Natural killer cell treated with Interleukin-12 subunit alpha and Interleukin-12 subunit beta and Interleukin-15 and Interleukin-18, amount 100 ng/mL, for 72 hours (primary cell): ENCODE results near the gene HTRA2. TPM values are rescaled to one million over a fixed set of nuclear protein-coding genes. Genes with fewer than 3 reads are reported as not detected.
"Not testable (repeated sequence)": the region's sequence is repeated elsewhere in the genome, so short reads cannot be mapped to it uniquely, and the experiment has no call there.

Source experiments
- ATAC-seq, 2 donors: fragments of 150-1000 bp; cut with Tn5 transposase in 1 of 2; sonication (Bioruptor Pico), chemical (Tn5 transposase) in 1 of 2; 2 replicates each; pipeline ENCODE4 v1.10.0; 2021
- DNase-seq: peaks from one replicate; pipeline ENCODE4 v3.0.0; 2022; ENCODE audit warnings: low spot score
- H3K27ac Mint-ChIP-seq, 2 donors: 1 replicate in 1 of 2; 2 replicates in 1 of 2; pipeline ENCODE4 v1.8.0; 2022; ENCODE audit warnings: mixed read lengths in 2 of 2, mild to moderate bottlenecking in 1 of 2, moderate library complexity in 1 of 2
- H3K27me3 Mint-ChIP-seq, 2 donors: 1 replicate in 1 of 2; 2 replicates in 1 of 2; pipeline ENCODE4 v1.8.0; 2022; ENCODE audit warnings: mixed read lengths in 2 of 2
- H3K36me3 Mint-ChIP-seq: one replicate; pipeline ENCODE4 v1.8.0; 2022; ENCODE audit warnings: mixed read lengths
- H3K4me1 Mint-ChIP-seq, 2 donors: 1 replicate in 1 of 2; 2 replicates in 1 of 2; pipeline ENCODE4 v1.8.0; 2022; ENCODE audit warnings: low read depth in 2 of 2, mixed read lengths in 2 of 2, mild to moderate bottlenecking in 1 of 2
- H3K4me3 Mint-ChIP-seq: one replicate; pipeline ENCODE4 v1.8.0; 2022; ENCODE audit warnings: mixed read lengths
- H3K9me3 Mint-ChIP-seq: 2 replicates; pipeline ENCODE4 v1.8.0; 2022; ENCODE audit warnings: mixed read lengths
- total RNA-seq, 2 donors: library from RNA; stranded (reverse); gene quantifications; one replicate each; pipeline ENCODE4 v1.2.3, GENCODE V29; 2022

HTRA2 gene
- total RNA-seq, 2 donors from 2014 or later = 93.1 to 100 TPM

GRCh38 chr2:74560591-74560990 lies 30.9 kb downstream of the HTRA2 start:
- no peak overlapping the region for H3K4me3 Mint-ChIP-seq
- H3K36me3 Mint-ChIP-seq = no peaks in the 10 kb centered on the region
- no peak for DNase-seq
- no peaks in the 10 kb centered on the region for H3K9me3 Mint-ChIP-seq
- peak in 1 of 2 donors; percentile 7 for ATAC-seq
- peak overlapping the region in 1 of 2 donors; percentile 53 for H3K27ac Mint-ChIP-seq
- peaks cover 0 to 17% of the 10 kb centered on the region in 2 donors for H3K4me1 Mint-ChIP-seq
- peaks cover 17 to 22% of the 10 kb centered on the region in 2 donors for H3K27me3 Mint-ChIP-seq

- not testable (repeated sequence) for DNase-seq, H3K9me3 Mint-ChIP-seq, H3K4me3 Mint-ChIP-seq, H3K36me3 Mint-ChIP-seq, ATAC-seq, H3K27ac Mint-ChIP-seq
- Mint-ChIP-seq H3K4me1 (peaks cover 2 to 17% of the 10 kb centered on the region in 2 donors), H3K27me3 (peaks cover 21 to 26% of the 10 kb centered on the region in 2 donors)
Measured at GRCh38 chr2:74561022-74561421, 31.3 kb downstream of the HTRA2 start.

GRCh38 chr2:74562126-74562775 lies 32.5 kb downstream of the HTRA2 start:
- DNase-seq = no peak
- H3K9me3 Mint-ChIP-seq = no peaks in the 10 kb centered on the region
- H3K27ac Mint-ChIP-seq = peak overlapping the region in 1 of 2 donors; percentile 5
- H3K4me3 Mint-ChIP-seq = no peak overlapping the region
- peak in 1 of 2 donors; percentile 50 for ATAC-seq
- no peaks in the 10 kb centered on the region for H3K36me3 Mint-ChIP-seq
- H3K4me1 Mint-ChIP-seq = peaks cover 10 to 19% of the 10 kb centered on the region in 2 donors
- peaks cover 26 to 30% of the 10 kb centered on the region in 2 donors for H3K27me3 Mint-ChIP-seq

GRCh38 chr2:74564222-74564621 lies 34.5 kb downstream of the HTRA2 start:
- Mint-ChIP-seq H3K4me1 (peaks cover 10 to 19% of the 10 kb centered on the region in 2 donors), H3K36me3 (no peaks in the 10 kb centered on the region), H3K27me3 (peaks cover 35 to 36% of the 10 kb centered on the region in 2 donors), H3K27ac (no peak overlapping the region), H3K9me3 (no peaks in the 10 kb centered on the region), H3K4me3 (no peak overlapping the region)
- no peak for DNase-seq
- ATAC-seq = no peak

GRCh38 chr2:74566076-74566753 lies 36.5 kb downstream of the HTRA2 start:
- no peak for ATAC-seq
- H3K27me3 Mint-ChIP-seq = peaks cover 32 to 36% of the 10 kb centered on the region in 2 donors
- peaks cover 10% of the 10 kb centered on the region in 2 donors for H3K4me1 Mint-ChIP-seq
- peak overlapping the region; percentile 4 for H3K4me3 Mint-ChIP-seq
- H3K9me3 Mint-ChIP-seq = no peaks in the 10 kb centered on the region
- no peaks in the 10 kb centered on the region for H3K36me3 Mint-ChIP-seq
- no peak for DNase-seq
- H3K27ac Mint-ChIP-seq = no peak overlapping the region

- H3K4me1 Mint-ChIP-seq = peaks cover 9 to 10% of the 10 kb centered on the region in 2 donors
- no peak for DNase-seq
- H3K9me3 Mint-ChIP-seq = no peaks in the 10 kb centered on the region
- H3K4me3 Mint-ChIP-seq = no peak overlapping the region
- H3K27me3 Mint-ChIP-seq = peaks cover 27 to 32% of the 10 kb centered on the region in 2 donors
- no peak overlapping the region for H3K27ac Mint-ChIP-seq
- H3K36me3 Mint-ChIP-seq = no peaks in the 10 kb centered on the region
- ATAC-seq = no peak
Measured at GRCh38 chr2:74566754-74567085, 37.0 kb downstream of the HTRA2 start.

- Mint-ChIP-seq H3K36me3 (no peaks in the 10 kb centered on the region), H3K27ac (no peak overlapping the region), H3K9me3 (no peaks in the 10 kb centered on the region), H3K4me1 (peaks cover 2 to 10% of the 10 kb centered on the region in 2 donors), H3K27me3 (peaks cover 21% of the 10 kb centered on the region in 2 donors), H3K4me3 (no peak overlapping the region)
- no peak for DNase-seq
- no peak for ATAC-seq
Measured at GRCh38 chr2:74567881-74568280, 38.1 kb downstream of the HTRA2 start.

- no peak for DNase-seq
- Mint-ChIP-seq H3K36me3 (no peaks in the 10 kb centered on the region), H3K4me3 (no peak overlapping the region), H3K27me3 (peaks cover 14 to 21% of the 10 kb centered on the region in 2 donors), H3K9me3 (peaks cover 9% of the 10 kb centered on the region), H3K4me1 (peaks cover 14 to 22% of the 10 kb centered on the region in 2 donors), H3K27ac (no peak overlapping the region)
- ATAC-seq = no peak
Measured at GRCh38 chr2:74569686-74570085, 40.0 kb downstream of the HTRA2 start.

GRCh38 chr2:74571058-74571457 lies 41.3 kb downstream of the HTRA2 start:
- peak; percentile 73 to 83 for ATAC-seq
- H3K27ac Mint-ChIP-seq = no peak overlapping the region
- peaks cover 9% of the 10 kb centered on the region for H3K9me3 Mint-ChIP-seq
- no peak overlapping the region for H3K4me3 Mint-ChIP-seq
- H3K36me3 Mint-ChIP-seq = no peaks in the 10 kb centered on the region
- peaks cover 15 to 22% of the 10 kb centered on the region in 2 donors for H3K4me1 Mint-ChIP-seq
- peaks cover 9 to 14% of the 10 kb centered on the region in 2 donors for H3K27me3 Mint-ChIP-seq
- no peak for DNase-seq

GRCh38 chr2:74572178-74572925 lies 42.6 kb downstream of the HTRA2 start:
- ATAC-seq (no peak), DNase-seq (no peak)
- no peak overlapping the region for H3K4me3 Mint-ChIP-seq
- peaks cover 15 to 21% of the 10 kb centered on the region in 2 donors for H3K4me1 Mint-ChIP-seq
- H3K27ac Mint-ChIP-seq = no peak overlapping the region
- H3K9me3 Mint-ChIP-seq = peaks cover 9% of the 10 kb centered on the region
- H3K36me3 Mint-ChIP-seq = no peaks in the 10 kb centered on the region
- H3K27me3 Mint-ChIP-seq = peaks cover 6 to 9% of the 10 kb centered on the region in 2 donors

GRCh38 chr2:74573747-74574562 lies 44.2 kb downstream of the HTRA2 start:
- DNase-seq (no peak), ATAC-seq (peak; percentile 67 to 70)
- Mint-ChIP-seq H3K36me3 (no peaks in the 10 kb centered on the region), H3K27ac (peak overlapping the region; percentile 55 to 84), H3K9me3 (peaks cover 9% of the 10 kb centered on the region), H3K27me3 (no peaks in the 10 kb centered on the region), H3K4me3 (peak overlapping the region; percentile 53), H3K4me1 (peaks cover 16 to 23% of the 10 kb centered on the region in 2 donors)

- Mint-ChIP-seq H3K36me3 (no peaks in the 10 kb centered on the region), H3K9me3 (peaks cover 9% of the 10 kb centered on the region), H3K27ac (no peak overlapping the region), H3K27me3 (peaks cover 3 to 5% of the 10 kb centered on the region in 2 donors), H3K4me1 (peaks cover 16 to 23% of the 10 kb centered on the region in 2 donors), H3K4me3 (no peak overlapping the region)
- ATAC-seq (no peak), DNase-seq (no peak)
Measured at GRCh38 chr2:74575320-74575719, 45.6 kb downstream of the HTRA2 start.

GRCh38 chr2:74576211-74576862 lies 46.6 kb downstream of the HTRA2 start:
- Mint-ChIP-seq H3K4me1 (peaks cover 16 to 23% of the 10 kb centered on the region in 2 donors), H3K36me3 (no peaks in the 10 kb centered on the region), H3K9me3 (peaks cover 9% of the 10 kb centered on the region), H3K4me3 (no peak overlapping the region), H3K27me3 (peaks cover 3 to 6% of the 10 kb centered on the region in 2 donors), H3K27ac (no peak overlapping the region)
- ATAC-seq = no peak
- DNase-seq = no peak
